Upper lobe of left lung (tissue), 4 donors: ENCODE measurements around the gene IL21.

Experiments used
- POLR2A ChIP-seq, 4 donors: fragments of 450-650 bp; IDR thresholded peaks; one replicate each; pipeline ENCODE4 v1.5.1; 2016 to 2017; ENCODE audit warnings: antibody characterized with exemption in 4 of 4, mild to moderate bottlenecking in 2 of 4
- POLR2AphosphoS5 ChIP-seq, 2 donors: sonication (generic); formaldehyde crosslinking; IDR thresholded peaks; one replicate each; pipeline ENCODE4 v1.5.1; 2017; ENCODE audit warnings: antibody characterized with exemption in 2 of 2
- TF ChIP-seq, protein P1 (sequence below), 6 experiments: fragments of 450-650 bp in 4 of 6; fragments of 200-600 bp in 2 of 6; sonication (generic) in 2 of 6; IDR thresholded peaks; one replicate each; pipeline ENCODE4 v1.5.1; 2016 to 2019; ENCODE audit warnings: antibody characterized with exemption in 6 of 6

DNA sequence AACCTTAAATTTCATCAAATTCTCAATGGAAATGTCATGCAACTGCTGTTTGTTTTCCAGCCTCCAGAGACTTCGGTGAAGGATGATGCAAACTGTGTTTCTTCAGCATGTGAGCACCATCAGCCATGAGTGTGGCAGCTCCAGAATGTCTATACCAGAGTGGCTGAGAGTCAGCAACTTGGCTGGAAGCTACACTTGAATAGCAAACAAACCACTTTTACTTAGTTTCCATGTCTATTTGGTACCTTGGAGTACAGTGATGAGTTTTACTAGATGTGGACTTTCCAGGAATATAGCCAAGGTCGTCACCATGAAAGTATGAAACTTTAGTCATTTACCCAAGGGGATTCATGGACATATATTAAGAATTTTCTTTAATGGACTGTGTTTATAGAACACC, 4.3 kb upstream of the IL21 start:
- no peak for TF ChIP-seq POLR2A (IDR thresholded peaks at IDR 0.05)
- TF ChIP-seq, protein P1, sequence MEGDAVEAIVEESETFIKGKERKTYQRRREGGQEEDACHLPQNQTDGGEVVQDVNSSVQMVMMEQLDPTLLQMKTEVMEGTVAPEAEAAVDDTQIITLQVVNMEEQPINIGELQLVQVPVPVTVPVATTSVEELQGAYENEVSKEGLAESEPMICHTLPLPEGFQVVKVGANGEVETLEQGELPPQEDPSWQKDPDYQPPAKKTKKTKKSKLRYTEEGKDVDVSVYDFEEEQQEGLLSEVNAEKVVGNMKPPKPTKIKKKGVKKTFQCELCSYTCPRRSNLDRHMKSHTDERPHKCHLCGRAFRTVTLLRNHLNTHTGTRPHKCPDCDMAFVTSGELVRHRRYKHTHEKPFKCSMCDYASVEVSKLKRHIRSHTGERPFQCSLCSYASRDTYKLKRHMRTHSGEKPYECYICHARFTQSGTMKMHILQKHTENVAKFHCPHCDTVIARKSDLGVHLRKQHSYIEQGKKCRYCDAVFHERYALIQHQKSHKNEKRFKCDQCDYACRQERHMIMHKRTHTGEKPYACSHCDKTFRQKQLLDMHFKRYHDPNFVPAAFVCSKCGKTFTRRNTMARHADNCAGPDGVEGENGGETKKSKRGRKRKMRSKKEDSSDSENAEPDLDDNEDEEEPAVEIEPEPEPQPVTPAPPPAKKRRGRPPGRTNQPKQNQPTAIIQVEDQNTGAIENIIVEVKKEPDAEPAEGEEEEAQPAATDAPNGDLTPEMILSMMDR (IDR thresholded peaks at IDR 0.05): no peak
- TF ChIP-seq POLR2AphosphoS5 (IDR thresholded peaks at IDR 0.05): no peak
